Hypothalamus (tissue), 51 donors: ENCODE results near the gene RPS18.
A peak's percentile ranks its signal among the peaks of the same experiment; 100 is the strongest.
"Not testable (repeated sequence)": the region's sequence is repeated elsewhere in the genome, so short reads cannot be mapped to it uniquely, and the experiment has no call there.

Experiments
- DNase-seq, 51 donors: peaks; one replicate each; lab custom pipeline; 2025; lab: John Stamatoyannopoulos, UW

The RPS18 gene

GRCh38 chr6:33271117-33271467 lies 783 bp upstream of the RPS18 start:
- no peak for DNase-seq

- no peak for DNase-seq
These were observed 627 bp downstream of the RPS18 start for GRCh38 chr6:33272275-33273128.

GRCh38 chr6:33273129-33273923 lies 1.5 kb downstream of the RPS18 start:
- DNase-seq = no peak

GRCh38 chr6:33273924-33274902 lies 2.3 kb downstream of the RPS18 start:
- no peak for DNase-seq

- DNase-seq = not testable (repeated sequence)
These were observed 4.1 kb downstream of the RPS18 start for GRCh38 chr6:33275795-33276580.

GRCh38 chr6:33276581-33276863 lies 4.6 kb downstream of the RPS18 start:
- no peak for DNase-seq

GRCh38 chr6:33276864-33277662 lies 5.2 kb downstream of the RPS18 start, which contains the start of gene B3GALT4:
B3GALT4 (plus strand) TSS chr6:33277123; CDS start chr6:33277420, 297 bp downstream.
- DNase-seq = peak in 44 of 51 donors; percentile 9 to 80 (median 48)

- peak in 1 of 51 donors; percentile 22 for DNase-seq
These were observed 6.0 kb downstream of the RPS18 start for GRCh38 chr6:33277663-33278391.

- no peak for DNase-seq
These were observed 6.5 kb downstream of the RPS18 start for GRCh38 chr6:33278392-33278741.

- DNase-seq = no peak
These were observed 6.9 kb downstream of the RPS18 start for GRCh38 chr6:33278810-33279209.

GRCh38 chr6:33279257-33279695 lies 7.4 kb downstream of the RPS18 start:
- DNase-seq = no peak

- no peak for DNase-seq
These were observed 8.2 kb downstream of the RPS18 start for GRCh38 chr6:33279971-33280511.

GRCh38 chr6:33280539-33280938 lies 8.7 kb downstream of the RPS18 start:
- DNase-seq = no peak

GRCh38 chr6:33285214-33285613 lies 13.3 kb downstream of the RPS18 start:
- DNase-seq = not testable (repeated sequence)

- no peak for DNase-seq
These were observed 15.4 kb downstream of the RPS18 start for GRCh38 chr6:33286946-33287914.

GRCh38 chr6:33288141-33288920 lies 16.5 kb downstream of the RPS18 start:
- DNase-seq = no peak
